Peyer's patch (tissue), 4 donors: ENCODE data around the gene MYOZ3. TPM values are rescaled to one million over a fixed set of nuclear protein-coding genes. Genes with fewer than 3 reads are reported as not detected.

Experiments used
- DNase-seq, 3 donors: peaks; one replicate each; pipeline ENCODE4 v3.0.0-alpha.2; 2017 to 2019
- H3K27ac ChIP-seq, 4 donors: fragments of 200-600 bp; sonication (generic); one replicate each; pipeline ENCODE4 v1.5.1; 2016 to 2019
- H3K27me3 ChIP-seq, 2 donors: fragments of 200-600 bp; sonication (generic); one replicate each; pipeline ENCODE4 v1.5.1; 2019
- H3K36me3 ChIP-seq, 3 donors: fragments of 200-600 bp; sonication (generic); one replicate each; pipeline ENCODE4 v1.5.1; 2016 to 2019
- H3K4me1 ChIP-seq, 4 donors: fragments of 200-600 bp; sonication (generic); one replicate each; pipeline ENCODE4 v1.5.1; 2016 to 2019
- H3K4me3 ChIP-seq, 4 donors: fragments of 200-600 bp; sonication (generic); 1 replicate in 3 of 4; 2 replicates in 1 of 4; pipeline ENCODE4 v1.5.1; 2016 to 2019; ENCODE audit warnings: mild to moderate bottlenecking in 1 of 4
- H3K9me3 ChIP-seq, 4 donors: fragments of 200-600 bp; sonication (generic); one replicate each; pipeline ENCODE4 v1.5.1; 2016 to 2019; ENCODE audit warnings: mild to moderate bottlenecking in 1 of 4
- POLR2A ChIP-seq, 2 donors: fragments of 450-650 bp; IDR thresholded peaks; one replicate each; pipeline ENCODE4 v1.5.1; 2017; ENCODE audit warnings: antibody characterized with exemption in 2 of 2, mild to moderate bottlenecking in 2 of 2, moderate library complexity in 2 of 2
- total RNA-seq, 4 donors: library from RNA; depleted of rRNA; stranded (reverse); fragments of >200 nt; gene quantifications; one replicate each; pipeline ENCODE4 v1.1.0, GENCODE V29; 2016
- TF ChIP-seq, protein P1 (sequence below), 6 experiments: fragments of 450-650 bp in 4 of 6; fragments of 200-600 bp in 2 of 6; sonication (generic) in 1 of 6; IDR thresholded peaks; one replicate each; pipeline ENCODE4 v1.5.1; 2017 to 2019; ENCODE audit warnings: antibody characterized with exemption in 6 of 6, mild to moderate bottlenecking in 3 of 6, moderate library complexity in 1 of 6

MYOZ3 gene
- total RNA-seq, 4 donors from 2014 or later, result 0.54 TPM; not detected in 3

DNA sequence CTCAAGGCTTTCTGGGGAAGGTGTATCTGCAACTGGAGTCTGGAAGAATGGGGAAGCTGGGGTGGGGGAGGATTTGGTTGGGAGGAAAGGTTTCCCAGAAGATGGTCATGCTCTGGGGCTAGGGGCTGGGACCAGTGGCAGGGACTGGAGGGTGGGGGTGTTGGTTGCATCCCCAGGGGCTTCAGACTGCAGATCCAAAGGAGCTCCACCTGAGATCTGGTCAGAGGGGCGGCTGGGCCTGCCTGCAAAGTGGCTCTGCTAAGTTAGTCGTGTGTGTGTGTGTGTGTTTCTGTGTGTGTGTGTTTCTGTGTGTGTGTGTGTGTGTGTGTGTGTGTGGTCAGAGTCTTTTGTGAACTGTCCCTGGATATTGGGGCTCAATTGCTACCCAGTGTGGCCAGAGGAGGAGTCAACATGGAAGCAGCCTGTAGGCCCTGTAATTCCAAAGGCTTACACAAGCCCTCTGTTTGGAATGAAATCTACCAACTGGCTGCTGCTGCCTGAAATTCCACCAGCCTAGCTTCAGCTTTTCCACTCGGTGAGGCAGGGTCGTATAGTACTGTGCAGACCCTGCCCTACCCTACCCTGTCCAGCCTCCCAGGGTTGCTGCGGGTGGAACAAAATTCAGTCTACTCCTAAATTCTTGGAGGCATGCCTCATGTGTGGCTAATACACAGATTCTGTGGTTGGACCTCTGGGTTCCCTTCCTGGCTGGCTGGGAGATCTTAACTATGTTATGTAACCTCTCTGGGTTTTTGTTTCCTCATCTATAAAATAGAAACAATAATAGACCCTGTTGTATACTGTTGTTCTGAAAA, 33.1 kb upstream of the MYOZ3 start:
- peaks cover 0 to 9% (median 0%) of the 10 kb centered on the region in 3 donors for H3K36me3 ChIP-seq
- H3K4me1 ChIP-seq, result peaks cover 0 to 41% (median 10%) of the 10 kb centered on the region in 4 donors
- no peaks in the 10 kb centered on the region for H3K9me3 ChIP-seq
- no peak for DNase-seq
- peak overlapping the region in 3 of 4 donors; percentile 40 to 93 (median 70) for H3K27ac ChIP-seq
- TF ChIP-seq, protein P1, sequence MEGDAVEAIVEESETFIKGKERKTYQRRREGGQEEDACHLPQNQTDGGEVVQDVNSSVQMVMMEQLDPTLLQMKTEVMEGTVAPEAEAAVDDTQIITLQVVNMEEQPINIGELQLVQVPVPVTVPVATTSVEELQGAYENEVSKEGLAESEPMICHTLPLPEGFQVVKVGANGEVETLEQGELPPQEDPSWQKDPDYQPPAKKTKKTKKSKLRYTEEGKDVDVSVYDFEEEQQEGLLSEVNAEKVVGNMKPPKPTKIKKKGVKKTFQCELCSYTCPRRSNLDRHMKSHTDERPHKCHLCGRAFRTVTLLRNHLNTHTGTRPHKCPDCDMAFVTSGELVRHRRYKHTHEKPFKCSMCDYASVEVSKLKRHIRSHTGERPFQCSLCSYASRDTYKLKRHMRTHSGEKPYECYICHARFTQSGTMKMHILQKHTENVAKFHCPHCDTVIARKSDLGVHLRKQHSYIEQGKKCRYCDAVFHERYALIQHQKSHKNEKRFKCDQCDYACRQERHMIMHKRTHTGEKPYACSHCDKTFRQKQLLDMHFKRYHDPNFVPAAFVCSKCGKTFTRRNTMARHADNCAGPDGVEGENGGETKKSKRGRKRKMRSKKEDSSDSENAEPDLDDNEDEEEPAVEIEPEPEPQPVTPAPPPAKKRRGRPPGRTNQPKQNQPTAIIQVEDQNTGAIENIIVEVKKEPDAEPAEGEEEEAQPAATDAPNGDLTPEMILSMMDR (IDR thresholded peaks at IDR 0.05), result no peak
- no peak for TF ChIP-seq POLR2A (IDR thresholded peaks at IDR 0.05)
- H3K4me3 ChIP-seq, result no peak overlapping the region
- H3K27me3 ChIP-seq, result no peaks in the 10 kb centered on the region

DNA sequence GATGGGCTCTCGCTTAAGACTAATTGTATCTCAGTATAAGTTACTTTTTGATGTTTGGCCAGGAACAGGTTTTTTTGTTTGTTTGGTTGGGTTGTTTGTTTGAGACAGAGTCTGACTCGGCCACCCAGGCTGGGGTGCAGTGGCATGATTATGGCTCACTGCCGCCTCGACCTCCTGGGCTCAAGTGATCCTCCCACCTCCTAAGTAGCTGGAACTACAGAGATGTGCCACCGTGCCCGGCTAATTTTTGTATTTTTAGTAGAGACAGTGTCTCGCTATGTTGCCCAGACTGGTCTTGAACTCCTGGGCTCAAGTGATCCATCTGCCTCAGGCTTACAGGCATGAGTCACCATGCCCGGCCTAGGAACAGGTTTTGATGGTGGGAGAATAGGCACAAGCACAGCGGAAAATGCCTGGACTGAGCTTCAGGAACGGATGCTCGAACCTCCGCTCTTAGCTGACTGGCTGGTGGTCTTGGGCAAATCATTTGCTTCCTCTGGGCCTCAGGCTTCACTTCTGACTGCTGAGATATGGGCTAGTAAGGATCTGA, 32.0 kb upstream of the MYOZ3 start:
- Histone ChIP-seq H3K9me3 (no peaks in the 10 kb centered on the region), H3K36me3 (peaks cover 0 to 9% (median 0%) of the 10 kb centered on the region in 3 donors), H3K27me3 (no peaks in the 10 kb centered on the region), H3K27ac (peak overlapping the region in 1 of 4 donors; percentile 10), H3K4me1 (peaks cover 0 to 30% (median 9%) of the 10 kb centered on the region in 4 donors), H3K4me3 (no peak overlapping the region)
- TF ChIP-seq, protein P1 (IDR thresholded peaks at IDR 0.05), result no peak
- TF ChIP-seq POLR2A (IDR thresholded peaks at IDR 0.05), result no peak
- no peak for DNase-seq

DNA sequence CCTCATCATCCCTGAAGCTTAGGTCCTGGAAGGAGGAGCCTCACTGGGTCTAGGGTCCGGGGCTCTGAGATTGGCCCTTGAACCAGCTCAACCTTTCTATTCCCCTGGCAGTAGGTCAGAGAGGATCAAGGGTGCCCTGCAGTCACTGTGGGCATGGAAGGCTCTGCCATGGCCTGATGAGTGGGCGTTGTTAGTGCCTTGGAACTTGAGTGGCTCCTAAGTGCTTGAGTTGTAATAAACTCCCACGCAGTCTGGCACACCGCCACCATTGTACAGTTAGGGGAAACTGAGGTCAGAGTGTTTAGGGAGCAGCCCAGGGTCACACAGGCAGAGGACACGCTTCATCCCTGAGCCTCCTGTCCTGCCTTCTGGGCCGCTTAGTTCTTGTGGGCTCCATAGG, 31.0 kb upstream of the MYOZ3 start:
- Histone ChIP-seq H3K36me3 (peaks cover 0 to 9% (median 0%) of the 10 kb centered on the region in 3 donors), H3K9me3 (no peaks in the 10 kb centered on the region), H3K4me1 (peaks cover 0 to 27% (median 7%) of the 10 kb centered on the region in 4 donors)

DNA sequence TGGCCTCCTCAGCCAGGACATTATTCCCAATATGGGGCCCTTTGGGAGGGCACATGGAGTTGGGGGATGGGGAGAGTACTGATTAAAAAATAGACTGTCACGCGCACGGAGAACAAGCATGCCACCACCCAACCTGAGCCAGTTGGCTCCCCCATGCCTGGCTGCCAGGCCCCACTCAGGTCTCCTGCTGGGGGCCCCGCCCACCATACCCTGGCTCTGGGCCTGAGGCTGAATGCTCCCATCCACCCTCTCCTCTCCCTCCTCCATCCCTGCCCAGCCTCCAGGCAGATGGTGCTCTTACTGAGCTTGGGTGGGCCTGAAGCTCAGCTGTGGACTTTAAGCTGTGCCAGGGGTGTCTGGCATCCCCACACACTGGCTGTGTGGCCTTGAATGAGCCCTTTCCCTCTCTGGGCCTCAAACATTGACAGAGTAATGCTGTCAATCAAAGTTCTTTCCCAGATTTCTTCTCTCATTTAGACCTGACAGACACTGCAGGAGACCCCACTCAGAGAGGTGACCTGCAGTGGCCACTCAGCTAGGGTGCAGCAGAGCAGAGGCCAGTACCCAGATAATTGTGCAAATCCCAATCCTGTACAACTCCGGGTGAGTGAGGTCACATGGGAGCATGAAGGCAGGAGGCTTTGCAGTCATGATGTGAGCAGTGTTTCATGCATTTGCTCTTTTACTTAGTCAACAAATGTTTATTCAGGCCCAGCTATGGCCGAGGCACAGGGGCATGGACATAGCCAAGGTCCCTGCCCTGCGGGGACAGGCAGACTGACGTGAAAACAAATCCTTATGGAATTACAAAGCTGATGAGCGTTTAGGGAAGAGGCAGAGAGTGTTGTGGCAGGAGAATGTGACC, 30.4 kb upstream of the MYOZ3 start:
- TF ChIP-seq POLR2A (IDR thresholded peaks at IDR 0.05), result no peak
- TF ChIP-seq, protein P1 (IDR thresholded peaks at IDR 0.05), result no peak
- Histone ChIP-seq H3K27me3 (no peaks in the 10 kb centered on the region), H3K4me1 (peaks cover 0 to 23% (median 4%) of the 10 kb centered on the region in 4 donors), H3K4me3 (no peak overlapping the region), H3K36me3 (peaks cover 0 to 9% (median 0%) of the 10 kb centered on the region in 3 donors), H3K27ac (peak overlapping the region in 1 of 4 donors; percentile 10), H3K9me3 (no peaks in the 10 kb centered on the region)
- no peak for DNase-seq

More for the DNA sequence above, 31.0 kb upstream of the MYOZ3 start:
- peak overlapping the region in 1 of 4 donors; percentile 10 for H3K27ac ChIP-seq
- no peak overlapping the region for H3K4me3 ChIP-seq
- TF ChIP-seq, protein P1 (IDR thresholded peaks at IDR 0.05), result no peak
- no peak for TF ChIP-seq POLR2A (IDR thresholded peaks at IDR 0.05)
- H3K27me3 ChIP-seq, result no peaks in the 10 kb centered on the region
- no peak for DNase-seq

DNA sequence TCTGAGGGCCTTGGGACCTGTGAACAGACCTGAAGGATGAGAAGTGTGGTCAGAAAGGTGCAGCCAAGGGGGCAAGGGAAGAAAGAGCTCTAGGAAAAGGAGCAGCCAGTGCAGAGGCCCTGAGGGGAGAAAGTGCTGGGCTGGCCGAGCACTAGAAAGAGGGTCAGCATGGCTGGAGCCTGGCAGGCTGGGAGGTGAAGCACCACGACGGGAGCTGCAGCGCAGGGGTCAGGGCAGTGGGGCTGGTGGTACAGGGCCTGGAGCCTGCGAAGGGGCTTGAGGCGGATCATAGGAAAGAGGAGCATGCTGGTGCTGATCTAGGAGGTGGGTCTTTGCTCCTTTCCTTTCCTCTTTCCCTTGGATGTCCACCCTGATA, 29.7 kb upstream of the MYOZ3 start:
- no peak overlapping the region for H3K4me3 ChIP-seq
- no peaks in the 10 kb centered on the region for H3K27me3 ChIP-seq
- peak overlapping the region in 1 of 4 donors; percentile 0 for H3K27ac ChIP-seq
- no peak for TF ChIP-seq POLR2A (IDR thresholded peaks at IDR 0.05)
- TF ChIP-seq, protein P1 (IDR thresholded peaks at IDR 0.05), result no peak
- peaks cover 0 to 9% (median 0%) of the 10 kb centered on the region in 3 donors for H3K36me3 ChIP-seq
- no peak for DNase-seq
- H3K4me1 ChIP-seq, result peaks cover 0 to 20% (median 0%) of the 10 kb centered on the region in 4 donors
- H3K9me3 ChIP-seq, result no peaks in the 10 kb centered on the region
